ENCODE data around the gene GALNT3. TPM values are rescaled to one million over a fixed set of nuclear protein-coding genes. Genes with fewer than 3 reads are reported as not detected.

Gene GALNT3
- total RNA-seq, 1 experiment from 2014 or later: 9.8 TPM

GRCh38 chr2:165837122-165837521 lies 43.1 kb upstream of the GALNT3 start:
- Histone ChIP-seq H3K27me3 (ENCODE audit: insufficient read depth, low read length) (no peaks in the 10 kb centered on the region), H3K9me2 (ENCODE audit: insufficient read depth) (no peaks in the 10 kb centered on the region), H3K4me3 (replicated peaks in 1 of 2; ENCODE audit: low read depth in 1 of 2, low read length in 2 of 2) (no peak overlapping the region), H2AFZ (ENCODE audit: low read depth, low read length, poor library complexity, severe bottlenecking) (no peak overlapping the region), H3K9me3 (ENCODE audit: control insufficient read depth in 1 of 2, insufficient read depth in 1 of 2, low read depth in 1 of 2, low read length in 2 of 2) (no peaks in the 10 kb centered on the region), H3K27ac (ENCODE audit: low read depth, low read length) (no peak overlapping the region), H3K4me2 (ENCODE audit: low read length) (no peak overlapping the region), H3K36me3 (ENCODE audit: control insufficient read depth in 1 of 2, insufficient read depth in 2 of 2, low read length in 2 of 2) (no peaks in the 10 kb centered on the region), H4K20me1 (ENCODE audit: insufficient read depth) (no peaks in the 10 kb centered on the region), H3K9ac (ENCODE audit: low read length) (no peak overlapping the region), H3K4me1 (ENCODE audit: control insufficient read depth in 1 of 2, insufficient read depth in 2 of 2, low read length in 2 of 2) (peaks cover 0 to 4% of the 10 kb centered on the region in 2 experiments; a peak in 2 of 4 replicates), H3K79me2 (ENCODE audit: insufficient read depth, low read length) (no peaks in the 10 kb centered on the region)
- ATAC-seq (no peak), DNase-seq (ENCODE audit: low read depth, low spot score) (no peak)
- RAD21 ChIA-PET (ENCODE audit: low non-redundant PET in 1 of 2, low total read pairs in 2 of 2, uncharacterized antibody in 2 of 2, unreplicated experiment in 2 of 2): no interaction called here
- intact Hi-C loops (cut with micrococcal nuclease): no loop called here
- CTCF ChIA-PET: no interaction called here
- no TSS peak for BruUV-seq (replicated peaks)
- TF ChIP-seq FOSL1 (IDR thresholded peaks at IDR 0.05; ENCODE audit: low read depth) (no peak), ZFX (IDR thresholded peaks at IDR 0.05) (no peak), MAX (IDR thresholded peaks at IDR 0.05) (no peak), POLR2A (IDR thresholded peaks at IDR 0.05; ENCODE audit: borderline replicate concordance, extremely low read depth, insufficient read depth, insufficient read length) (no peak), ELF1 (IDR thresholded peaks at IDR 0.05; ENCODE audit: borderline replicate concordance, low read depth) (no peak), POLR2AphosphoS5 (IDR thresholded peaks at IDR 0.05; ENCODE audit: low read depth, low read length) (no peak), ZNF274 (IDR thresholded peaks at IDR 0.05; ENCODE audit: low read depth, low read length) (no peak), YY1 (IDR thresholded peaks at IDR 0.05; ENCODE audit: extremely low read depth, insufficient replicate concordance, low read depth, low read length) (no peak), JUND (IDR thresholded peaks at IDR 0.05) (no peak), EZH2phosphoT487 (IDR thresholded peaks at IDR 0.05; ENCODE audit: borderline replicate concordance) (no peak), SP1 (IDR thresholded peaks at IDR 0.05; ENCODE audit: low read depth) (no peak), CBX3 (IDR thresholded peaks at IDR 0.05; ENCODE audit: low read depth) (no peak), CEBPB (IDR thresholded peaks at IDR 0.05; ENCODE audit: low read depth) (no peak)
- TF ChIP-seq, protein P1, sequence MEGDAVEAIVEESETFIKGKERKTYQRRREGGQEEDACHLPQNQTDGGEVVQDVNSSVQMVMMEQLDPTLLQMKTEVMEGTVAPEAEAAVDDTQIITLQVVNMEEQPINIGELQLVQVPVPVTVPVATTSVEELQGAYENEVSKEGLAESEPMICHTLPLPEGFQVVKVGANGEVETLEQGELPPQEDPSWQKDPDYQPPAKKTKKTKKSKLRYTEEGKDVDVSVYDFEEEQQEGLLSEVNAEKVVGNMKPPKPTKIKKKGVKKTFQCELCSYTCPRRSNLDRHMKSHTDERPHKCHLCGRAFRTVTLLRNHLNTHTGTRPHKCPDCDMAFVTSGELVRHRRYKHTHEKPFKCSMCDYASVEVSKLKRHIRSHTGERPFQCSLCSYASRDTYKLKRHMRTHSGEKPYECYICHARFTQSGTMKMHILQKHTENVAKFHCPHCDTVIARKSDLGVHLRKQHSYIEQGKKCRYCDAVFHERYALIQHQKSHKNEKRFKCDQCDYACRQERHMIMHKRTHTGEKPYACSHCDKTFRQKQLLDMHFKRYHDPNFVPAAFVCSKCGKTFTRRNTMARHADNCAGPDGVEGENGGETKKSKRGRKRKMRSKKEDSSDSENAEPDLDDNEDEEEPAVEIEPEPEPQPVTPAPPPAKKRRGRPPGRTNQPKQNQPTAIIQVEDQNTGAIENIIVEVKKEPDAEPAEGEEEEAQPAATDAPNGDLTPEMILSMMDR (IDR thresholded peaks at IDR 0.05 in 2 of 3, conservative IDR thresholded peaks at IDR 0.05 in 1 of 3; ENCODE audit: borderline replicate concordance in 1 of 3, insufficient read depth in 1 of 3, low read depth in 2 of 3, low read length in 2 of 3): no peak
- POLR2A ChIA-PET: no interaction called here
